GM21423 (cell line): ENCODE results near the gene TIFAB.
"Not testable (repeated sequence)": the region's sequence is repeated elsewhere in the genome, so short reads cannot be mapped to it uniquely, and the experiment has no call there.

Source experiments
- ATAC-seq: cut with Tn5 transposase; IDR thresholded peaks from one replicate; pipeline ENCODE4 v1.9.1; 2021; ENCODE audit warnings: mild to moderate bottlenecking, moderate library complexity; ENCODE audit not compliant: unreplicated experiment

Gene TIFAB

GRCh38 chr5:135452321-135453030 lies at the start of gene TIFAB:
TIFAB (minus strand) TSS chr5:135452351; CDS start chr5:135449939, 2,412 bp downstream.
- ATAC-seq: no peak

GRCh38 chr5:135498637-135498995 lies 46.5 kb upstream of the TIFAB start:
- no peak for ATAC-seq

- no peak for ATAC-seq
Observed at GRCh38 chr5:135497971-135498636, 46.0 kb upstream of the TIFAB start.

GRCh38 chr5:135495531-135495930 lies 43.4 kb upstream of the TIFAB start:
- ATAC-seq: not testable (repeated sequence)

- ATAC-seq: no peak
Observed at GRCh38 chr5:135494196-135494595, 42.0 kb upstream of the TIFAB start.

- ATAC-seq: no peak
Observed at GRCh38 chr5:135493406-135494180, 41.4 kb upstream of the TIFAB start.

- ATAC-seq: no peak
Observed at GRCh38 chr5:135492319-135492626, 40.1 kb upstream of the TIFAB start.

GRCh38 chr5:135491552-135492318 lies 39.6 kb upstream of the TIFAB start:
- no peak for ATAC-seq

GRCh38 chr5:135491038-135491551 lies 38.9 kb upstream of the TIFAB start:
- ATAC-seq: no peak

- ATAC-seq: no peak
Observed at GRCh38 chr5:135490245-135491037, 38.3 kb upstream of the TIFAB start.

- ATAC-seq: no peak
Observed at GRCh38 chr5:135489466-135490244, 37.5 kb upstream of the TIFAB start.

- no peak for ATAC-seq
Observed at GRCh38 chr5:135488727-135489465, 36.7 kb upstream of the TIFAB start.

GRCh38 chr5:135487839-135488514 lies 35.8 kb upstream of the TIFAB start:
- no peak for ATAC-seq

- ATAC-seq: no peak
Observed at GRCh38 chr5:135487037-135487395, 34.9 kb upstream of the TIFAB start.

- no peak for ATAC-seq
Observed at GRCh38 chr5:135486131-135487036, 34.2 kb upstream of the TIFAB start.

GRCh38 chr5:135484674-135485086 lies 32.5 kb upstream of the TIFAB start:
- ATAC-seq: no peak

GRCh38 chr5:135483254-135483653 lies 31.1 kb upstream of the TIFAB start:
- no peak for ATAC-seq
